ENCODE data around the gene TMEM129. TPM values are rescaled to one million over a fixed set of nuclear protein-coding genes. Genes with fewer than 3 reads are reported as not detected.

TMEM129 gene
- total and polyA plus RNA-seq, 4 donors, result 14.8 to 36.4 (median 25.8) TPM

- no peak overlapping the region for H3K27ac ChIP-seq (ENCODE audit: low read depth in 1 of 2, low read length in 2 of 2)
- ATAC-seq (ENCODE audit: low FRiP score) (no peak), DNase-seq (peak in 1 of 2 donors; percentile 75)
- peak overlapping the region in 1 of 2 donors; percentile 34 for H3K4me3 ChIP-seq (ENCODE audit: low read length in 2 of 2)
- intact Hi-C loops (cut with DNase I), result loop anchor here (5.0 to 10.0 kb wide), 2 partner anchors 140 to 367 kb away; no protein-coding TSS in a partner anchor
- H3K4me1 ChIP-seq (ENCODE audit: control insufficient read depth in 1 of 2, insufficient read depth in 2 of 2, low read length in 2 of 2), result no peaks in the 10 kb centered on the region
- 4 to 10% methylated on average over 29 to 61 of the region's 61 CpGs for WGBS, 2 donors
- no peaks in the 10 kb centered on the region for H3K27me3 ChIP-seq (ENCODE audit: control insufficient read depth in 1 of 2, insufficient read depth in 2 of 2, low read length in 1 of 2)
- no peaks in the 10 kb centered on the region for H3K9me3 ChIP-seq (ENCODE audit: control insufficient read depth, low read length)
- peaks cover 0 to 2% of the 10 kb centered on the region in 2 donors for H3K36me3 ChIP-seq (ENCODE audit: control insufficient read depth in 1 of 2, insufficient read depth in 2 of 2, low read length in 1 of 2)
Measured at GRCh38 chr4:1721666-1722550, 785 bp upstream of the TMEM129 start.

GRCh38 chr4:1720163-1720983 lies 750 bp downstream of the TMEM129 start:
- H3K4me1 ChIP-seq (ENCODE audit: control insufficient read depth in 1 of 2, insufficient read depth in 2 of 2, low read length in 2 of 2), result no peaks in the 10 kb centered on the region
- intact Hi-C loops (cut with DNase I), result loop anchor here (5.0 to 10.0 kb wide), 2 partner anchors 138 to 366 kb away; no protein-coding TSS in a partner anchor
- 1% methylated on average over 60 to 79 of the region's 79 CpGs for WGBS, 2 donors
- peak overlapping the region; percentile 23 to 39 for H3K4me3 ChIP-seq (ENCODE audit: low read length in 2 of 2)
- H3K27me3 ChIP-seq (ENCODE audit: control insufficient read depth in 1 of 2, insufficient read depth in 2 of 2, low read length in 1 of 2), result no peaks in the 10 kb centered on the region
- peaks cover 0 to 2% of the 10 kb centered on the region in 2 donors for H3K36me3 ChIP-seq (ENCODE audit: control insufficient read depth in 1 of 2, insufficient read depth in 2 of 2, low read length in 1 of 2)
- peak; percentile 24 for ATAC-seq (ENCODE audit: low FRiP score)
- H3K27ac ChIP-seq (ENCODE audit: low read depth in 1 of 2, low read length in 2 of 2), result peak overlapping the region in 1 of 2 donors; percentile 86
- peak; percentile 77 to 86 for DNase-seq
- no peaks in the 10 kb centered on the region for H3K9me3 ChIP-seq (ENCODE audit: control insufficient read depth, low read length)

GRCh38 chr4:1718095-1718850 lies 2.9 kb downstream of the TMEM129 start:
- no peak overlapping the region for H3K27ac ChIP-seq (ENCODE audit: low read depth in 1 of 2, low read length in 2 of 2)
- 85 to 86% methylated on average over 31 of the region's 31 CpGs for WGBS, 2 donors
- peaks cover 0 to 2% of the 10 kb centered on the region in 2 donors for H3K36me3 ChIP-seq (ENCODE audit: control insufficient read depth in 1 of 2, insufficient read depth in 2 of 2, low read length in 1 of 2)
- H3K27me3 ChIP-seq (ENCODE audit: control insufficient read depth in 1 of 2, insufficient read depth in 2 of 2, low read length in 1 of 2), result no peaks in the 10 kb centered on the region
- DNase-seq, result peak in 1 of 2 donors; percentile 63
- no peaks in the 10 kb centered on the region for H3K9me3 ChIP-seq (ENCODE audit: control insufficient read depth, low read length)
- no peak for ATAC-seq (ENCODE audit: low FRiP score)
- H3K4me3 ChIP-seq (ENCODE audit: low read length in 2 of 2), result no peak overlapping the region
- no peaks in the 10 kb centered on the region for H3K4me1 ChIP-seq (ENCODE audit: control insufficient read depth in 1 of 2, insufficient read depth in 2 of 2, low read length in 2 of 2)
- intact Hi-C loops (cut with DNase I), result loop anchor here in 1 of 2 donors (10.0 kb wide), 1 partner anchor 673 kb away; no protein-coding TSS in a partner anchor

- Histone ChIP-seq H3K9me3 (ENCODE audit: control insufficient read depth, low read length) (no peaks in the 10 kb centered on the region), H3K4me1 (ENCODE audit: control insufficient read depth in 1 of 2, insufficient read depth in 2 of 2, low read length in 2 of 2) (no peaks in the 10 kb centered on the region)
Measured at GRCh38 chr4:1717129-1718094, 3.7 kb downstream of the TMEM129 start.

GRCh38 chr4:1716065-1716945 lies 4.8 kb downstream of the TMEM129 start:
- intact Hi-C loops (cut with DNase I), result loop anchor here in 1 of 2 donors (10.0 kb wide), 1 partner anchor 672 kb away; no protein-coding TSS in a partner anchor
- Histone ChIP-seq H3K9me3 (ENCODE audit: control insufficient read depth, low read length) (no peaks in the 10 kb centered on the region), H3K4me1 (ENCODE audit: control insufficient read depth in 1 of 2, insufficient read depth in 2 of 2, low read length in 2 of 2) (no peaks in the 10 kb centered on the region), H3K27me3 (ENCODE audit: control insufficient read depth in 1 of 2, insufficient read depth in 2 of 2, low read length in 1 of 2) (no peaks in the 10 kb centered on the region), H3K36me3 (ENCODE audit: control insufficient read depth in 1 of 2, insufficient read depth in 2 of 2, low read length in 1 of 2) (peaks cover 0 to 2% of the 10 kb centered on the region in 2 donors), H3K4me3 (ENCODE audit: low read length in 2 of 2) (no peak overlapping the region), H3K27ac (ENCODE audit: low read depth in 1 of 2, low read length in 2 of 2) (no peak overlapping the region)
- ATAC-seq (ENCODE audit: low FRiP score) (no peak), DNase-seq (peak in 1 of 2 donors; percentile 68)
- WGBS, 2 donors, result 76 to 82% methylated on average over 15 of the region's 15 CpGs

More at GRCh38 chr4:1717129-1718094, 3.7 kb downstream of the TMEM129 start:
- H3K27ac ChIP-seq (ENCODE audit: low read depth in 1 of 2, low read length in 2 of 2), result no peak overlapping the region
- no peaks in the 10 kb centered on the region for H3K27me3 ChIP-seq (ENCODE audit: control insufficient read depth in 1 of 2, insufficient read depth in 2 of 2, low read length in 1 of 2)
- 89 to 91% methylated on average over 32 of the region's 32 CpGs for WGBS, 2 donors
- H3K36me3 ChIP-seq (ENCODE audit: control insufficient read depth in 1 of 2, insufficient read depth in 2 of 2, low read length in 1 of 2), result peaks cover 0 to 2% of the 10 kb centered on the region in 2 donors
- DNase-seq (peak in 1 of 2 donors; percentile 73), ATAC-seq (ENCODE audit: low FRiP score) (no peak)
- H3K4me3 ChIP-seq (ENCODE audit: low read length in 2 of 2), result no peak overlapping the region
- intact Hi-C loops (cut with DNase I), result loop anchor here in 1 of 2 donors (10.0 kb wide), 1 partner anchor 673 kb away; no protein-coding TSS in a partner anchor

- Histone ChIP-seq H3K27ac (ENCODE audit: low read depth in 1 of 2, low read length in 2 of 2) (no peak overlapping the region), H3K4me3 (ENCODE audit: low read length in 2 of 2) (no peak overlapping the region), H3K36me3 (ENCODE audit: control insufficient read depth in 1 of 2, insufficient read depth in 2 of 2, low read length in 1 of 2) (peaks cover 0 to 2% of the 10 kb centered on the region in 2 donors), H3K4me1 (ENCODE audit: control insufficient read depth in 1 of 2, insufficient read depth in 2 of 2, low read length in 2 of 2) (no peaks in the 10 kb centered on the region), H3K9me3 (ENCODE audit: control insufficient read depth, low read length) (no peaks in the 10 kb centered on the region), H3K27me3 (ENCODE audit: control insufficient read depth in 1 of 2, insufficient read depth in 2 of 2, low read length in 1 of 2) (no peaks in the 10 kb centered on the region)
- intact Hi-C loops (cut with DNase I), result loop anchor here in 1 of 2 donors (10.0 kb wide), 1 partner anchor 670 kb away; no protein-coding TSS in a partner anchor
- DNase-seq, result peak in 1 of 2 donors; percentile 67
- ATAC-seq (ENCODE audit: low FRiP score), result no peak
- WGBS, 2 donors, result 63 to 67% methylated on average over 16 of the region's 16 CpGs
Measured at GRCh38 chr4:1715002-1715758, 5.9 kb downstream of the TMEM129 start.

Measured in aorta (tissue), 5 donors.